Muscle of back (tissue), 11 donors: ENCODE measurements around the gene LOXL1. TPM values are rescaled to one million over a fixed set of nuclear protein-coding genes. Genes with fewer than 3 reads are reported as not detected.

ENCODE experiments used
- DNase-seq, 3 donors: peaks; one replicate each; pipeline versions ENCODE4 v3.0.0 to v3.0.0-alpha.2; 2013
- polyA plus RNA-seq, 10 donors: library from polyadenylated mRNA; unstranded; fragments of 120-200 nt; gene quantifications; one replicate each; pipeline ENCODE4 v1.2.1, GENCODE V29; 2013; ENCODE audit not compliant: insufficient read length in 10 of 10

The LOXL1 gene
- polyA plus RNA-seq, 10 donors = 26.3 to 57.9 (median 34.6) TPM

- DNase-seq = no peak
Observed at GRCh38 chr15:73894133-73894814, 32.0 kb upstream of the LOXL1 start.

- DNase-seq = peak in 2 of 3 donors; percentile 19 to 26
Observed at GRCh38 chr15:73897441-73898261, 28.6 kb upstream of the LOXL1 start.

- DNase-seq = peak in 1 of 3 donors; percentile 35
Observed at GRCh38 chr15:73899197-73900094, 26.8 kb upstream of the LOXL1 start.

GRCh38 chr15:73900095-73900712, 26.1 kb upstream of the LOXL1 start:
- peak in 1 of 3 donors; percentile 13 for DNase-seq

- DNase-seq = no peak
Observed at GRCh38 chr15:73901126-73901810, 25.0 kb upstream of the LOXL1 start.

- no peak for DNase-seq
Observed at GRCh38 chr15:73902121-73903020, 23.9 kb upstream of the LOXL1 start.

- DNase-seq = no peak
Observed at GRCh38 chr15:73904026-73904815, 22.0 kb upstream of the LOXL1 start.

- no peak for DNase-seq
Observed at GRCh38 chr15:73905225-73905827, 20.9 kb upstream of the LOXL1 start.

GRCh38 chr15:73906346-73907034, 19.8 kb upstream of the LOXL1 start:
- no peak for DNase-seq

GRCh38 chr15:73907035-73907408, 19.2 kb upstream of the LOXL1 start:
- DNase-seq = no peak

GRCh38 chr15:73908030-73908821, 18.0 kb upstream of the LOXL1 start:
- DNase-seq = peak; percentile 62 to 89 (median 85)

- no peak for DNase-seq
Observed at GRCh38 chr15:73908822-73909122, 17.5 kb upstream of the LOXL1 start.

- DNase-seq = no peak
Observed at GRCh38 chr15:73909651-73910050, 16.6 kb upstream of the LOXL1 start.

GRCh38 chr15:73910522-73911303, 15.5 kb upstream of the LOXL1 start:
- no peak for DNase-seq

GRCh38 chr15:73912030-73912596, 14.1 kb upstream of the LOXL1 start:
- DNase-seq = no peak

GRCh38 chr15:73914145-73914544, 12.1 kb upstream of the LOXL1 start:
- DNase-seq = no peak
